ENCODE results near the gene RHBDL3. TPM values are rescaled to one million over a fixed set of nuclear protein-coding genes. Genes with fewer than 3 reads are reported as not detected.

The RHBDL3 gene
- total RNA-seq, 1 experiment from 2014 or later, result 13.2 TPM

DNA sequence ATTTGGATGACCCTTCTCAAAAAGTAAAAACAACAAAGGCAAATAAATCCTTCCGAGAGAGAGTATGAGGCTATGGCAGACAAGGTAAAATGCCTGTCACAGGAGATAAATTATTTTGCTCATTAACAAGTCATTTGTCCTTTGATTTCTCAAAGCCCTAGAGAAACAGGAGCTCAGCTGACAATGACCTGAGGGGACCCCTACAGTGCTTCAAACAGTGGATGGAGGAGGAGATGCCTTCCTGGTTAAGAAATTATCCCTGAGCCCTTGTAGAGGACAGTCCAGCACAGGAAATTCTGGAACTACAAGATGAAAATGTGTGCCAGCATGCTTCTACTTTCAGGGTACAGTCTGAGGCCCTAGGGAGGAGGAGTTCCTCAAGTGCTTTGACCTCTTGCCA lies 24.0 kb upstream of the RHBDL3 start (continued):
- TF ChIP-seq E2F1 (CRISPR knock-in tag; IDR thresholded peaks at IDR 0.05) (no peak), MLX (CRISPR knock-in tag; IDR thresholded peaks at IDR 0.05) (no peak), AFF4 (CRISPR knock-in tag; IDR thresholded peaks at IDR 0.05; ENCODE audit: borderline replicate concordance) (no peak)
- TF ChIP-seq, protein P1, sequence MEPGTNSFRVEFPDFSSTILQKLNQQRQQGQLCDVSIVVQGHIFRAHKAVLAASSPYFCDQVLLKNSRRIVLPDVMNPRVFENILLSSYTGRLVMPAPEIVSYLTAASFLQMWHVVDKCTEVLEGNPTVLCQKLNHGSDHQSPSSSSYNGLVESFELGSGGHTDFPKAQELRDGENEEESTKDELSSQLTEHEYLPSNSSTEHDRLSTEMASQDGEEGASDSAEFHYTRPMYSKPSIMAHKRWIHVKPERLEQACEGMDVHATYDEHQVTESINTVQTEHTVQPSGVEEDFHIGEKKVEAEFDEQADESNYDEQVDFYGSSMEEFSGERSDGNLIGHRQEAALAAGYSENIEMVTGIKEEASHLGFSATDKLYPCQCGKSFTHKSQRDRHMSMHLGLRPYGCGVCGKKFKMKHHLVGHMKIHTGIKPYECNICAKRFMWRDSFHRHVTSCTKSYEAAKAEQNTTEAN (CRISPR knock-in tag; IDR thresholded peaks at IDR 0.05), result no peak

DNA sequence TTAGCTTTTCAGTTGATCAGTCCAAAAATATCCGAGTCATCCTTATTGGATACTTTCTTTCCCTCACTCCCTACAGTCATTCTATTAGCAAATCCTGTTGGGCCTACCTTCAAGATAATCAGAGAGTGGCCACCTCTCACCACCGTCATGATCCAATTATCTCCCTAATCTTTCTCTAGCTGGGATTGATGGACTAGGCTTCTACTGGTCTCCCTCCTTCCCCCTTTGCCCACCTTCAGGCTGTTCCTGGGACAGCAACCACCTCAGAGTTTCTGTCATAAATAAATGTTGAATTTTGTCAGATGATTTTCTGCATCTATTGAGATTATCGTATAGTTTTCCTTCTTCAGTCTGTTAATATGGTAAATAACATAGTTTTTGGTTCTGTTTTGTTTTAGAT lies 16.2 kb upstream of the RHBDL3 start:
- DNase-seq (ENCODE audit: low spot score) (no peak), ATAC-seq (no peak)
- TF ChIP-seq JUN (CRISPR knock-in tag; IDR thresholded peaks at IDR 0.05) (no peak), ZBTB21 (CRISPR knock-in tag; IDR thresholded peaks at IDR 0.05; ENCODE audit: borderline replicate concordance) (no peak), USF2 (CRISPR knock-in tag; IDR thresholded peaks at IDR 0.05) (no peak)
- Mint-ChIP-seq H3K36me3 (no peaks in the 10 kb centered on the region), H3K4me3 (no peak overlapping the region), H3K27ac (no peak overlapping the region), H3K9me3 (no peaks in the 10 kb centered on the region), H3K27me3 (ENCODE audit: low read depth) (no peaks in the 10 kb centered on the region; the same call in 1 of the 2 replicates), H3K4me1 (0 out of 2 replicates have a peak, but pooled peaks cover 3% of the 10 kb centered on the region)
- POLR2A ChIA-PET, result no interaction called here
- CTCF ChIA-PET, result interaction anchor here (1.4 kb wide), 1 partner anchor 22 kb away, joined by 3 read pairs; no protein-coding TSS in a partner anchor

- no peak overlapping the region for H3K4me3 Mint-ChIP-seq
- no peaks in the 10 kb centered on the region for H3K27me3 Mint-ChIP-seq (ENCODE audit: low read depth)
- no peaks in the 10 kb centered on the region for H3K36me3 Mint-ChIP-seq
- H3K4me1 Mint-ChIP-seq, result peaks cover 11% of the 10 kb centered on the region
- no peaks in the 10 kb centered on the region for H3K9me3 Mint-ChIP-seq
- ChIA-PET CTCF (interaction anchor here (0.6 to 4.3 kb wide), 43 partner anchors 8 to 406 kb away, joined by 3 to 40 read pairs (median 5); partner anchors contain the start of genes C17orf75, LRRC37B and PSMD11), POLR2A (interaction anchor here (0.8 to 1.2 kb wide), 3 partner anchors 13 to 66 kb away, joined by 3 to 5 read pairs (median 3); no protein-coding TSS in a partner anchor)
- no peak overlapping the region for H3K27ac Mint-ChIP-seq
- TF ChIP-seq CTCF (IDR thresholded peaks at IDR 0.05), result peak; percentile 96
- no peak for TF ChIP-seq JAZF1 (CRISPR knock-in tag; IDR thresholded peaks at IDR 0.05)
- 0 out of 2 replicates have a peak, but pooled peaks have one; percentile 27 for TF ChIP-seq SP1 (CRISPR knock-in tag; conservative IDR thresholded peaks at IDR 0.05)
- peak; percentile 99 for ATAC-seq
- peak; percentile 90 for DNase-seq (ENCODE audit: low spot score)
Observed at GRCh38 chr17:32253117-32253611, 12.5 kb upstream of the RHBDL3 start.
